ENCODE measurements around the gene VWA7.

Gene VWA7

DNA sequence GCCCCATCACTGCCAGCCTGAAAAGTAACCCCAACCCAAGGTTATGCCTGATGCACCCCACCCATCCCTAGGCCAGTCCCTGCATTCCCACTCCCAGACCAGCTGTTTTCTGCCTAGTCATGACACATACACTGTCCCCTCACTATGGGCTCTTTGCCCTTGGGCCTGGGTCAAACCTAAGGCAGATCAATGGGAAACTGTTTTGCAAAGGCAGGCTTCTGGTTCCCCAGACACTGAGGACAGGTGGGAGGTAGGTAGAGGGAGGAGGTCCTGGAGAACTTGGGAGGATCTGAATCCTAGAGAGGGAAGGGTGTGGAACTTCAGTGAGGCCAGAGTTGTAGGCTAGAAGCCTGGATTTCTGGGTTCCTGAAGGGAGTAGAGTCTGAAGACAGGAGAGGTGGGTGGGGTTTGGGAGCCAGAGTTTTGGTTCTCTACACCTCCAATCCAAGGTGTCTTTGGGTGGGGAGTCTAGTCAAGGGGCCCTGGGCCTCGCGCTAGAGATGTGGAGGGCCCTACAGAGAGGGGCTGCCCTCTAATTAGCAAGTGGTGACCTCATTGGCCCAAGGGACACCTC is 42.8 kb downstream of the VWA7 start:
- Mint-ChIP-seq H3K4me1 (peaks cover 60% of the 10 kb centered on the region), H3K36me3 (peaks cover 7% of the 10 kb centered on the region)

DNA sequence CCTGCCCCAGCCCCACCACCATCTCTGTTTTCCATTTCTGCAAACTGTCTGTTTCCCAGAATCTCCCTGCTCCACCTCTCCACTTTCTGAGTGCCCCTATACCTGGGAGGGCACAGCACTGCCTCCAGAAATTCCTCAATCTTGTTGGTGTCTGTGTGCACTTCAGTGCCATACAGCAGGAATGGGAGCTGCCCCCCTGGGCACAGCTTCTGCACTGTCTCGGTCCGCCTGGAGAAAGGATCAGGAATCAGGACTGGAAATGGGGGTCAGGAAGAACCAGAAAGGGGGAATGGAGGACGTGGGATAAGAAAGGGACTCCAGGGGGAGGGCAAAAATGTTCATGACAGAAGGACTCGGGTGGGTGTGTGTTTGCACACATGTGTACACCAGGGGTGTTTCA is 43.4 kb downstream of the VWA7 start:
- H3K27ac Mint-ChIP-seq, result no peak overlapping the region
- peak overlapping the region; percentile 96 for H3K4me3 Mint-ChIP-seq
- H3K9me3 Mint-ChIP-seq, result no peaks in the 10 kb centered on the region
- H3K27me3 Mint-ChIP-seq, result no peaks in the 10 kb centered on the region
- H3K4me1 Mint-ChIP-seq, result peaks cover 58% of the 10 kb centered on the region
- H3K36me3 Mint-ChIP-seq, result peaks cover 7% of the 10 kb centered on the region

More for the DNA sequence above, 42.8 kb downstream of the VWA7 start:
- no peaks in the 10 kb centered on the region for H3K9me3 Mint-ChIP-seq
- no peaks in the 10 kb centered on the region for H3K27me3 Mint-ChIP-seq
- H3K27ac Mint-ChIP-seq, result peak overlapping the region; percentile 86
- H3K4me3 Mint-ChIP-seq, result peak overlapping the region; percentile 96

GRCh38 chr6:31732029-31732428 is 45.1 kb downstream of the VWA7 start:
- Mint-ChIP-seq H3K36me3 (peaks cover 7% of the 10 kb centered on the region), H3K27ac (no peak overlapping the region), H3K4me1 (peaks cover 55% of the 10 kb centered on the region), H3K9me3 (no peaks in the 10 kb centered on the region), H3K27me3 (no peaks in the 10 kb centered on the region), H3K4me3 (no peak overlapping the region)

GRCh38 chr6:31730631-31731086 is 46.5 kb downstream of the VWA7 start:
- Mint-ChIP-seq H3K36me3 (peaks cover 7% of the 10 kb centered on the region), H3K4me3 (peak overlapping the region; percentile 93), H3K4me1 (peaks cover 62% of the 10 kb centered on the region), H3K27me3 (no peaks in the 10 kb centered on the region), H3K9me3 (no peaks in the 10 kb centered on the region), H3K27ac (peak overlapping the region; percentile 24)

DNA sequence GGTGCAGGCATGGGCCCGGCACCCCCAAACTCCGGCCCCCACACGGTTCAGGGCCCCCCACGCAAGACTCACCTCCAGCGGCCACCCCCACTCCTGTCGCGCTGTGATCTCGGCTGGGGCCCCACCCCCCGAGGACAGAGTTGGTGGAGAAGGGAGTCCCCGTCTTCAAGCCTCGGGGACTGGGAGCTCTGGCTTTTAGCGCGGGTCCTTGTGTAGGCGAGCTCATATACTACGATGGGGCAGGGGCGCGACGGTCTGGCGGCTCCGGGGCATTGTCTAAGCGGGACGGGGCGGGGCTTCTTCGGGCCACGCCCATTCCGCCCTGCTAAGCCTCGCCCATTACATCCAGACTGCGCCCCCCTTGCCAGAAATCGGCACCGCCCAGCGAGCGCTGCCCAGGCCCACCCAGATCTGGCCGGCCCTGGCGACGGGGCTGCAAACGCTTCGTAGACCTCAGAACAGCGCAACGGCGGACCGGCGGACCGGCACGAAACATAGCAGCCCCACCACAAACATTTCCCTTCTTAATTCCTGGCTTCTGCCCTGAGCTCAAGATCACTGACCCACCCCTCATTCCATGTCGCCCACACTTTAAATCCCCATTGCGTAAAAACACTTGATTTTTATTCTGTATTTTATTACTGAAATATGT is 47.0 kb downstream of the VWA7 start:
- no peaks in the 10 kb centered on the region for H3K27me3 Mint-ChIP-seq
- no peaks in the 10 kb centered on the region for H3K9me3 Mint-ChIP-seq
- peaks cover 63% of the 10 kb centered on the region for H3K4me1 Mint-ChIP-seq
- H3K27ac Mint-ChIP-seq, result peak overlapping the region; percentile 24
- H3K4me3 Mint-ChIP-seq, result peak overlapping the region; percentile 93
- H3K36me3 Mint-ChIP-seq, result peaks cover 7% of the 10 kb centered on the region

- no peak overlapping the region for H3K27ac Mint-ChIP-seq
- H3K4me3 Mint-ChIP-seq, result peak overlapping the region; percentile 93
- no peaks in the 10 kb centered on the region for H3K9me3 Mint-ChIP-seq
- H3K36me3 Mint-ChIP-seq, result peaks cover 7% of the 10 kb centered on the region
- no peaks in the 10 kb centered on the region for H3K27me3 Mint-ChIP-seq
- peaks cover 63% of the 10 kb centered on the region for H3K4me1 Mint-ChIP-seq
These were observed 47.6 kb downstream of the VWA7 start for GRCh38 chr6:31729515-31729978.

DNA sequence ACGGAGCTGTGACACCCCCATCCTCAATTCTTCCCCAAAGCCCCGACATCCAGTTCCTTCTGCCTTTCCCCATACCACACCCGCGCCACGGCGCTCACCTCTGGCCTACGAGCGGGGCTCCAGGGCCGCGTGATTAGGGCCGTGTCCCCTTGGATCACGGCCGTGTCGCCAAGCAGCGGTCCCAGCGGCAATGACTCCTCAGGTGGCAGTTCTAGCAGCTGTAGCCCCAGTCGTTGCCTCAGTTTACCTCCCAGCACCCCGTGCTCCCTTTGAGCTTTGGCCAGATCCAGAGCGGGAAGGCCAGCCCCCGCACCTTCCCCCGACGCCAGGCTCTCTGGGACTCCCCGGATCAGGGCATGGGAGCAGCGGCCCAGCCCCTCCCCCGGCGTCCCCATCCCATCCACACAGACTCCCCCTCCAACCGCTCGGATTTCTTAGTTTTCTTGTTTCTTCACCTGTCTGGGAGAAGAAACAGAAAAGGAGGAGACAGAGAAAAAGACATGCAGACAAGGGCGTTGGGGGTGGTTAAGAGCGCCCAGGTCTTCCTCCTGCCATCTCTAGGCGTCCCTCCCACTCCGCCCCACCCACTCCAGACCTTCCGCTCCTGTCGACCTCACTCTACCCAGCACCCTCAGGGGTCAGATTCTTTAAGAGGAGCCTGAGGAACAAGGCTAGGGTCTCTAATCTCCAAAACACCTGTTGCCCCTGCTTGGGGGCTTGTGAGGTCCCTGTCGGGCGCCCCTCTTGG is 48.2 kb downstream of the VWA7 start, which contains the start of gene DDAH2:
TSS of gene DDAH2 (minus strand) at position 533 of the 748 bp plus-strand sequence. CDS start at position 395, 138 bp downstream.
- Mint-ChIP-seq H3K27me3 (no peaks in the 10 kb centered on the region), H3K4me1 (peaks cover 57% of the 10 kb centered on the region), H3K36me3 (peaks cover 7% of the 10 kb centered on the region), H3K27ac (no peak within 1 kb of the TSS), H3K9me3 (no peaks in the 10 kb centered on the region), H3K4me3 (peak within 1 kb of the TSS; percentile 93)

DNA sequence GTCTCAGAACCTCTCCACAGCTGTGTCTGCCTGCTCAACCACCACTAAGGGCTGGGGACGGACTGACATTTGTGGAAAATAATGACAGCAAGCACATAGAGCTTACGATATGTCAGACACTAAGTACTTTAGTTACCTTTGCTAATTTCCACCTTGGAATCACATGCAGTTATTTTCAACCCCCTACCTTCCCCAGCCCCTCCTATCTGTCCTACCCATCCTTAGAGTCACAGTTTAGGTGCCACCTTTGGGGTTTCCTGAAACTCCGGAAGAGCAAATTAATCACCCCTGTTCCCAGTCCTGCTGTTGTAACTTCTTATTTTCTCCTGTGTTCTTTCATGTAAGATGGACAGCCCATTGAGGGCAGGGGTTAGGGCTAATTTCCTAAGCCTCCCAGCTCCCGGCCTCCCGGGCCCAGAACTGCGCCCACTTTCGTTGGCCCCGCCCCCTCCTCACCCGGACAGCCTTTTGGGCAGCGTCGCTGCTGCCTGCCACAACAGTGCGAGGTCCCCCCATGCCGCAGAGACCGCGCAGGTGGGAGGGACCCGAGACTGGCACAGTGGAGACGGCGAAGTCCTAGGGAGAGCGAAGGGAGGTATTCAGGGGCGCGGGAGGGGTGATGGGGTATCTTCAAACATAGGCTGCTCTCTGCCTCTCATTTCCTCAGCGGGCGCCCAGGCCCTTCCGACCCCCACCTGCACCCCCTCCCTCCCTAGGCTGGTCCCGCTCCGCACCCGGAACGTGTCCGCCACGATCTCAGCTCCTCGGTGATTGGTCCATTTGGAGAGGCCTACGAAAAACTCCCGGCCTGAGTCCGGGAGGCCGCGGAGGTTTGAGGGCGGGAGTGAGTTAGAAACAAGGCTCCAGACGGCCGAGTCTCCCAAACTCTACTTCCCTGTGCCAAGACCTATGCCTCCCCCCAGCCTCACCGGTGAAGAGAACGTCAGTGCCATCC is 49.1 kb downstream of the VWA7 start:
- Mint-ChIP-seq H3K4me3 (peak overlapping the region; percentile 60), H3K27ac (no peak overlapping the region), H3K27me3 (no peaks in the 10 kb centered on the region), H3K9me3 (no peaks in the 10 kb centered on the region), H3K4me1 (peaks cover 48% of the 10 kb centered on the region), H3K36me3 (peaks cover 2% of the 10 kb centered on the region)

- H3K27me3 Mint-ChIP-seq, result no peaks in the 10 kb centered on the region
- no peaks in the 10 kb centered on the region for H3K9me3 Mint-ChIP-seq
- peak overlapping the region; percentile 5 for H3K27ac Mint-ChIP-seq
- H3K4me3 Mint-ChIP-seq, result peak overlapping the region; percentile 60
- peaks cover 2% of the 10 kb centered on the region for H3K36me3 Mint-ChIP-seq
- peaks cover 48% of the 10 kb centered on the region for H3K4me1 Mint-ChIP-seq
These were observed 50.0 kb downstream of the VWA7 start for GRCh38 chr6:31727034-31727716.

- H3K27me3 Mint-ChIP-seq, result no peaks in the 10 kb centered on the region
- H3K27ac Mint-ChIP-seq, result no peak overlapping the region
- H3K4me3 Mint-ChIP-seq, result no peak overlapping the region
- no peaks in the 10 kb centered on the region for H3K9me3 Mint-ChIP-seq
- H3K36me3 Mint-ChIP-seq, result no peaks in the 10 kb centered on the region
- peaks cover 43% of the 10 kb centered on the region for H3K4me1 Mint-ChIP-seq
These were observed 51.4 kb downstream of the VWA7 start for GRCh38 chr6:31725502-31726350.

GRCh38 chr6:31723980-31724691 is 53.0 kb downstream of the VWA7 start:
- no peak overlapping the region for H3K27ac Mint-ChIP-seq
- H3K9me3 Mint-ChIP-seq, result no peaks in the 10 kb centered on the region
- H3K4me1 Mint-ChIP-seq, result peaks cover 32% of the 10 kb centered on the region
- no peak overlapping the region for H3K4me3 Mint-ChIP-seq
- no peaks in the 10 kb centered on the region for H3K36me3 Mint-ChIP-seq
- H3K27me3 Mint-ChIP-seq, result no peaks in the 10 kb centered on the region

- no peak within 1 kb of the TSS for H3K27ac Mint-ChIP-seq
- H3K9me3 Mint-ChIP-seq, result no peaks in the 10 kb centered on the region
- no peak within 1 kb of the TSS for H3K4me3 Mint-ChIP-seq
- no peaks in the 10 kb centered on the region for H3K27me3 Mint-ChIP-seq
- H3K36me3 Mint-ChIP-seq, result no peaks in the 10 kb centered on the region
- H3K4me1 Mint-ChIP-seq, result peaks cover 26% of the 10 kb centered on the region
These were observed 53.7 kb downstream of the VWA7 start, which contains the start of gene MPIG6B for GRCh38 chr6:31723245-31723979. Gene MPIG6B (plus strand): TSS chr6:31723373. CDS start chr6:31723384, 11 bp downstream.

DNA sequence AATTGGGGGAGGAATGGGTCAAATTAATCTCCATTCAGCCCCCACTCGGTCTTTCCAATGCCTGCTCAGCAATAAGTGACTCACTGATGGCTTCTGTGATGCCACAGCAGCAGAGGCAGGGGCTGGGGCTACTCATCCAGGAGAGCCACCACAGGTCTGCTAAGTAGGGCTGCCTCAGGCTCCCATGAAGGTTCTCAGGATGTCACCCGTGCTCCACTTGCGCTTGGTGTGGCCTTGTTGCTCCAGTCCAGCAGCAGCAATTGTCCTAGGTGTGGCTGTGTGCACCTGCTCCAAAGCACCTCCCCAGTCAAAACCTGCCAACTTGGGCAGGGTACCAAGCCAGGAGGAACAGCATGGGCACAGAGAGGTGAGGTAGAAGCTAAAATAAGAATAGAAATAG is 55.0 kb downstream of the VWA7 start:
- Mint-ChIP-seq H3K4me1 (peaks cover 17% of the 10 kb centered on the region), H3K9me3 (no peaks in the 10 kb centered on the region), H3K27me3 (no peaks in the 10 kb centered on the region), H3K4me3 (no peak overlapping the region), H3K36me3 (no peaks in the 10 kb centered on the region), H3K27ac (no peak overlapping the region)
